Measurements from ENCODE around the gene SLC41A2.
"Not testable (repeated sequence)": the region's sequence is repeated elsewhere in the genome, so short reads cannot be mapped to it uniquely, and the experiment has no call there.

SLC41A2 gene

DNA sequence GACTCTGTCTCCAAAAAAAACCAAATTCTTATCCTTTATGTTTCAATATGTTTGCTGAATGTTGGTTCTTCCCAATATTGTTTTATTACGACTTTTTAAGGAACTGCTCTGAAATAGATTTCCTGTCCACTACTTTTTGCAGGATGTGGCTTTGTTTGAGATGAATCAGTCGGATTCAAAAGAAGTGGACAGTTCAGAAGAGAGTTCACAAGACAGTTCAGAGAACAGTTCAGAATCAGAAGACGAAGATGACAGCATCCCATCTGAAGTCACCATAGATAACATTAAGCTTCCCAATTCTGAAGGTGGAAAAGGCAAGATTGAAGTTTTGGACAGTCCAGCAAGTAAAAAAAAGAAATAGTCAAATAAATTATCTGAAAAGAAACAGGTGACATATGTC lies 36.2 kb upstream of the SLC41A2 start:
- Mint-ChIP-seq H3K27ac (no peak overlapping the region), H3K4me1 (no peaks in the 10 kb centered on the region), H3K27me3 (ENCODE audit: low read depth, poor library complexity) (peaks cover 3% of the 10 kb centered on the region), H3K9me3 (peaks cover 5% of the 10 kb centered on the region), H3K4me3 (no peak overlapping the region), H3K36me3 (ENCODE audit: low read depth) (peaks cover 87% of the 10 kb centered on the region)
- DNase-seq: no peak
- TF ChIP-seq, protein P1, sequence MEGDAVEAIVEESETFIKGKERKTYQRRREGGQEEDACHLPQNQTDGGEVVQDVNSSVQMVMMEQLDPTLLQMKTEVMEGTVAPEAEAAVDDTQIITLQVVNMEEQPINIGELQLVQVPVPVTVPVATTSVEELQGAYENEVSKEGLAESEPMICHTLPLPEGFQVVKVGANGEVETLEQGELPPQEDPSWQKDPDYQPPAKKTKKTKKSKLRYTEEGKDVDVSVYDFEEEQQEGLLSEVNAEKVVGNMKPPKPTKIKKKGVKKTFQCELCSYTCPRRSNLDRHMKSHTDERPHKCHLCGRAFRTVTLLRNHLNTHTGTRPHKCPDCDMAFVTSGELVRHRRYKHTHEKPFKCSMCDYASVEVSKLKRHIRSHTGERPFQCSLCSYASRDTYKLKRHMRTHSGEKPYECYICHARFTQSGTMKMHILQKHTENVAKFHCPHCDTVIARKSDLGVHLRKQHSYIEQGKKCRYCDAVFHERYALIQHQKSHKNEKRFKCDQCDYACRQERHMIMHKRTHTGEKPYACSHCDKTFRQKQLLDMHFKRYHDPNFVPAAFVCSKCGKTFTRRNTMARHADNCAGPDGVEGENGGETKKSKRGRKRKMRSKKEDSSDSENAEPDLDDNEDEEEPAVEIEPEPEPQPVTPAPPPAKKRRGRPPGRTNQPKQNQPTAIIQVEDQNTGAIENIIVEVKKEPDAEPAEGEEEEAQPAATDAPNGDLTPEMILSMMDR (IDR thresholded peaks at IDR 0.05): no peak

DNA sequence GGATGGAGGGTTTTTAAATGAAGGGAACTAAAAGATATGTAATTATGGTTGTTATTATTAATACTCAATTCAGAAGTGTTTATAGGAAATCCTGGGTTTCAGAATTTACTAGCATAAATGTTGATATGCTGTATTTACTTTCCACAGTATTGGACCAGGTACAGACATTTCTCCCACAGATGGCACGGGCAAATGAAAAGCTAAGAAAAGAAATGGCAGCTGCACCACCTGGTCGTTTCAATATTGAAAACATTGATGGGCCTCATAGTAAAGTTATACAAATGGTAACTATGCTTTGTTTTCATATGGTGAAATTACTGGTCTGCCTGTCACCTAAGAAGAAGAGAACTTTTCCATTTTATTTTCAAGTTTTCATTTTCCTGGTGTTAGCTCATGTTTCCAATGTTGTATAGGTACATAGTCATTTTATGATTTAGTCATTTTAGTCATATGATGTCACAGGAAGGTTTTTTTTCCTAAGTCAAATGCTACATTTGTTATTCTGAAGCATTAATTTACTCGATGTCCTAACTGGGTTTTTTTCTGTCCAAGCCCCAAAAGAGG lies 33.6 kb upstream of the SLC41A2 start:
- no peak for DNase-seq
- peaks cover 16% of the 10 kb centered on the region for H3K4me1 Mint-ChIP-seq
- no peak overlapping the region for H3K27ac Mint-ChIP-seq
- peaks cover 9% of the 10 kb centered on the region for H3K9me3 Mint-ChIP-seq
- H3K27me3 Mint-ChIP-seq (ENCODE audit: low read depth, poor library complexity): peaks cover 3% of the 10 kb centered on the region
- peaks cover 84% of the 10 kb centered on the region for H3K36me3 Mint-ChIP-seq (ENCODE audit: low read depth)
- no peak overlapping the region for H3K4me3 Mint-ChIP-seq
- TF ChIP-seq, protein P1 (IDR thresholded peaks at IDR 0.05): no peak

DNA sequence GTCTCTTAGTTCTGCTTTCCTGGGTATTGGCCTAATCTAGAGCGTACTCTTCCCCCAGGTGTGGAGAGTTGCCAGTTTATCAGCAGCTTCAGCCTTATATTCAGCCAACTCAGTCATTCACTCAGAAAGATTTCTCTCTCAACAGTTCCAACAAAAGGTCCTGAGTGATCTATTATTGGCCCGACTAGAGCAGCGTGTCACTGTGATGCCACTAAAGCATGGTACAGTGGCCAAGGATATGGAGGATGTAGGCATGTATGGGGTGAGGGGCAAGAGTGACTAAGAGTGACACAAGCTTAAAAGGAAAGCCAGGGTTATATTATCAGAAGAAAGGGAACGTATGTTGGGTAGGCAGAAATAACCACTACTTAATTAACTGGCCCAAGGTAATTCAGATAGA lies 32.9 kb upstream of the SLC41A2 start:
- H3K4me1 Mint-ChIP-seq: peaks cover 17% of the 10 kb centered on the region
- DNase-seq: no peak
- peak overlapping the region; percentile 40 for H3K27ac Mint-ChIP-seq
- TF ChIP-seq, protein P1 (IDR thresholded peaks at IDR 0.05): no peak
- H3K36me3 Mint-ChIP-seq (ENCODE audit: low read depth): peaks cover 81% of the 10 kb centered on the region
- peaks cover 9% of the 10 kb centered on the region for H3K9me3 Mint-ChIP-seq
- H3K27me3 Mint-ChIP-seq (ENCODE audit: low read depth, poor library complexity): peaks cover 3% of the 10 kb centered on the region
- no peak overlapping the region for H3K4me3 Mint-ChIP-seq

DNA sequence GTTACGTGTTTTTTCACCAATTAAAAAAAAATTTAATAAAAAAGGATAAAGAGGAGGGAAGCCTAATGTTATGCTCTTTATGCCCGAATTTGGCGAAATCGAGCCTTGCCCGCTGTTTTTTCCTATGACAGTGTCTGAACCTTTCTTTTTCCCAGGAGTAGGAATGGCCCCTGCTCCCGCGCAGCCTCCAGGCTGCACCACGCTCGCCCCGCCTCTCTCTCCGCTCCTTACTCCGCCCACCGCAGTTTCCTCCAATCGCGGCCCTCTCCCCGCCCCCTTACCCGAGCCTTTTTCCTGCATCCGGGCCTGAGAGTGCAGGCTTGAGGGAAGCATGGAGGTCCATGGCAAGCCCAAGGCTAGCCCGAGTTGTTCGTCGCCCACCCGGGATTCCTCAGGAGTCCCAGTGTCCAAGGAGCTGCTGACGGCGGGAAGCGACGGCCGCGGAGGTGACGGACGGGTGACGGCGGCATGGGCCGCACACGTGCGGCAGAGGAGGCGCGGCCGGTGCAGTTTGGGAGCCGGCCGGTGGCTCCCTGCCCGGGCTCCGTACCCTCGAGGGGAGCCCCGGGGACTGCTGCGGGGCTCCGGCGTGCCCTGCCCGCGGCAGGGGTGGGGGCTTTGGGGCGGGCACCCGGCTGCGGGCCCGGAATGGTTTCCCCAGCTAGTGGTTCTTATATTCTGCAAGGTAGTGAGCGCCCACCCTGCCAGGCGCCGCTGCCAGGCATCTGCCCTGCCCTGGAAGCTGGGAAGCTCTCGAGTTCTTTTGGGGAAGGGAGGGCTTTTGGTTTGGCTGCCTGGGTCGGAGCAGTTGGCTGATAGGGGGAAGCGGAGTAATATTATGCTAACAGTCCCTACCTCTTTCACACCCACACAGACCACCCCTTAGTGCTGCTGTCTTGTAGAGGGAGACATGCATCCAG lies 28.2 kb upstream of the SLC41A2 start, which contains the start of gene NOPCHAP1:
Gene NOPCHAP1 (plus strand): TSS at position 295 of the 920 bp plus-strand sequence. CDS start 37 bp downstream, at position 332.
- peaks cover 9% of the 10 kb centered on the region for H3K9me3 Mint-ChIP-seq
- H3K4me1 Mint-ChIP-seq: peaks cover 17% of the 10 kb centered on the region
- TF ChIP-seq, protein P1 (IDR thresholded peaks at IDR 0.05): no peak

DNA sequence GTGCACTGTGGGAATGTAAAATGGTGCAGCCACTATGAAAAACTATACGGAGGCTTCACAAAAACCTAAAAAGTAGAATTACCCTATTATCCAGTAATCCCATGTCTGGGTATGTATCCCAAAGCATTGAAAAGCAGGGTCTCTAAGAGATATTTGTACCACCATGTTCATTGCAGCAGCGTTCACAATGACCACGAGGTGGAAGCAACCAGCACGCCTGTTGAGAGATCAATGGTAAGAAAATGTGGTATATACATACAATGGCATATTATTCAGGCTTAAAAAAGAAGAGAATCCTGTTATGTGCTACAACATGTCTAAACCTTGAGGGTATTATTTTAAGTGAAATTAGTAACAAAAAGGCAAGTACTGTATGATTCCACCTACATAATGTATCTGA lies 27.1 kb upstream of the SLC41A2 start:
- peaks cover 9% of the 10 kb centered on the region for H3K9me3 Mint-ChIP-seq
- TF ChIP-seq, protein P1 (IDR thresholded peaks at IDR 0.05): no peak
- H3K4me1 Mint-ChIP-seq: peaks cover 17% of the 10 kb centered on the region
- peaks cover 30% of the 10 kb centered on the region for H3K36me3 Mint-ChIP-seq (ENCODE audit: low read depth)
- no peak for DNase-seq
- peak overlapping the region; percentile 86 for H3K4me3 Mint-ChIP-seq
- peaks cover 15% of the 10 kb centered on the region for H3K27me3 Mint-ChIP-seq (ENCODE audit: low read depth, poor library complexity)
- H3K27ac Mint-ChIP-seq: no peak overlapping the region

More for the DNA sequence above, 28.2 kb upstream of the SLC41A2 start, which contains the start of gene NOPCHAP1:
- peak within 1 kb of the TSS; percentile 89 for H3K4me3 Mint-ChIP-seq
- DNase-seq: peak; percentile 95
- H3K27ac Mint-ChIP-seq: no peak within 1 kb of the TSS
- H3K27me3 Mint-ChIP-seq (ENCODE audit: low read depth, poor library complexity): peaks cover 15% of the 10 kb centered on the region
- peaks cover 41% of the 10 kb centered on the region for H3K36me3 Mint-ChIP-seq (ENCODE audit: low read depth)

DNA sequence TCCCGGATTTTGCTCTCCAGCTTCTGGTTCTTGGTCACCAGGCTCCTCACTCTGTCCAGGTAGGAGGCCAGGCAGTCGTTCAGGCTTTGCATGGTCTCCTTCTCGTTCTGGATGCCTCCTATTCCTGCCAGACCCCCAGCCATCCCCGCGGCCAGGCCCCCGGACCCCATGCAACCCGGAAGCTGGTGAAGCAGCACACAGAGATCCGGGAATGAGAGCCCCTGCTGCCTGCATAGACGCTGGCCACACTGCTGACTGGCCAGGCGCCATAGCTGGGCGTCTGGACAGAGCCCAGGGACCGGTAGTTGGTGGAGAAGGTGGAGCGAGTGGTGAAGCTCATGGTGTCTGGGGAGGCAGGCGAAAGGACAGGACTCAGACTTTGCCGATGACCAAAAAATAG lies 19.6 kb upstream of the SLC41A2 start:
- H3K4me1 Mint-ChIP-seq; H3K4me3 Mint-ChIP-seq; DNase-seq; H3K27ac Mint-ChIP-seq; H3K9me3 Mint-ChIP-seq; H3K36me3 Mint-ChIP-seq (ENCODE audit: low read depth): not testable (repeated sequence)
- peaks cover 11% of the 10 kb centered on the region for H3K27me3 Mint-ChIP-seq (ENCODE audit: low read depth, poor library complexity)
